ENCODE data around the gene AP1S3. TPM values are rescaled to one million over a fixed set of nuclear protein-coding genes. Genes with fewer than 3 reads are reported as not detected.

Gene AP1S3
- total RNA-seq, 1 donor from 2014 or later: 3.5 TPM

- Mint-ChIP-seq H3K27ac (ENCODE audit: unreplicated experiment) (no peak overlapping the region), H3K4me1 (ENCODE audit: unreplicated experiment) (peaks cover 7% of the 10 kb centered on the region), H3K27me3 (ENCODE audit: unreplicated experiment) (no peaks in the 10 kb centered on the region), H3K9me3 (ENCODE audit: unreplicated experiment) (no peaks in the 10 kb centered on the region), H3K36me3 (ENCODE audit: unreplicated experiment) (no peaks in the 10 kb centered on the region), H3K4me3 (ENCODE audit: unreplicated experiment) (no peak overlapping the region)
- no peak for DNase-seq (ENCODE audit: extremely low spot score, unreplicated experiment)
- TF ChIP-seq CTCF (IDR thresholded peaks at IDR 0.05): no peak
Measured at GRCh38 chr2:223841436-223842190, 4.2 kb upstream of the AP1S3 start.

GRCh38 chr2:223835701-223836532, 1.5 kb downstream of the AP1S3 start:
- Mint-ChIP-seq H3K27ac (ENCODE audit: unreplicated experiment) (no peak overlapping the region), H3K4me1 (ENCODE audit: unreplicated experiment) (peaks cover 10% of the 10 kb centered on the region), H3K36me3 (ENCODE audit: unreplicated experiment) (no peaks in the 10 kb centered on the region), H3K9me3 (ENCODE audit: unreplicated experiment) (no peaks in the 10 kb centered on the region), H3K4me3 (ENCODE audit: unreplicated experiment) (peak overlapping the region; percentile 89), H3K27me3 (ENCODE audit: unreplicated experiment) (no peaks in the 10 kb centered on the region)
- TF ChIP-seq CTCF (IDR thresholded peaks at IDR 0.05): no peak
- no peak for DNase-seq (ENCODE audit: extremely low spot score, unreplicated experiment)

GRCh38 chr2:223834431-223834830, 3.0 kb downstream of the AP1S3 start:
- Mint-ChIP-seq H3K36me3 (ENCODE audit: unreplicated experiment) (no peaks in the 10 kb centered on the region), H3K9me3 (ENCODE audit: unreplicated experiment) (no peaks in the 10 kb centered on the region), H3K27ac (ENCODE audit: unreplicated experiment) (no peak overlapping the region), H3K4me1 (ENCODE audit: unreplicated experiment) (peaks cover 10% of the 10 kb centered on the region), H3K4me3 (ENCODE audit: unreplicated experiment) (no peak overlapping the region), H3K27me3 (ENCODE audit: unreplicated experiment) (no peaks in the 10 kb centered on the region)
- no peak for TF ChIP-seq CTCF (IDR thresholded peaks at IDR 0.05)
- DNase-seq (ENCODE audit: extremely low spot score, unreplicated experiment): no peak

GRCh38 chr2:223832241-223832903, 5.0 kb downstream of the AP1S3 start:
- no peak overlapping the region for H3K27ac Mint-ChIP-seq (ENCODE audit: unreplicated experiment)
- no peaks in the 10 kb centered on the region for H3K36me3 Mint-ChIP-seq (ENCODE audit: unreplicated experiment)
- peaks cover 10% of the 10 kb centered on the region for H3K4me1 Mint-ChIP-seq (ENCODE audit: unreplicated experiment)
- no peaks in the 10 kb centered on the region for H3K27me3 Mint-ChIP-seq (ENCODE audit: unreplicated experiment)
- TF ChIP-seq CTCF (IDR thresholded peaks at IDR 0.05): no peak
- no peaks in the 10 kb centered on the region for H3K9me3 Mint-ChIP-seq (ENCODE audit: unreplicated experiment)
- no peak for DNase-seq (ENCODE audit: extremely low spot score, unreplicated experiment)
- no peak overlapping the region for H3K4me3 Mint-ChIP-seq (ENCODE audit: unreplicated experiment)

GRCh38 chr2:223829128-223829527, 8.3 kb downstream of the AP1S3 start:
- Mint-ChIP-seq H3K27ac (ENCODE audit: unreplicated experiment) (no peak overlapping the region), H3K9me3 (ENCODE audit: unreplicated experiment) (no peaks in the 10 kb centered on the region), H3K27me3 (ENCODE audit: unreplicated experiment) (no peaks in the 10 kb centered on the region), H3K36me3 (ENCODE audit: unreplicated experiment) (no peaks in the 10 kb centered on the region), H3K4me1 (ENCODE audit: unreplicated experiment) (peaks cover 6% of the 10 kb centered on the region), H3K4me3 (ENCODE audit: unreplicated experiment) (no peak overlapping the region)
- DNase-seq (ENCODE audit: extremely low spot score, unreplicated experiment): no peak
- TF ChIP-seq CTCF (IDR thresholded peaks at IDR 0.05): no peak

Data from osteocyte (in vitro differentiated cells).